ENCODE data around the gene HTR3C.
"Not testable (repeated sequence)": the region's sequence is repeated elsewhere in the genome, so short reads cannot be mapped to it uniquely, and the experiment has no call there.

Gene HTR3C

DNA sequence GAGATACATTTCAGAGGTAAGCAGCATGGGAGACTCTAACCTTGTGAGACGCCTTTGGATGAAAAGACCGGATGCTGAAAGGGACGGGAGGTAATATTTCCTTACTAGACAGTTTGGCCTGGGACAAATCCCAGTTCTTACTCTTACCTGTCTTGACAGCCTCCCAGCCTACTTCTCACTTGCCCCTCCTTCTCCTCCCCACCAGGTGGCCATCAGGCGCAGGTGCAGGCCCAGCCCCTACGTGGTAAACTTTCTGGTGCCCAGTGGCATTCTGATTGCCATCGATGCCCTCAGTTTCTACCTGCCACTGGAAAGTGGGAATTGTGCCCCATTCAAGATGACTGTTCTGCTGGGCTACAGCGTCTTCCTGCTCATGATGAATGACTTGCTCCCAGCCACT, 15.0 kb upstream of the HTR3C start:
- Histone ChIP-seq H3K9me3 (ENCODE audit: insufficient read depth, low read length) (no peaks in the 10 kb centered on the region), H3K4me1 (ENCODE audit: insufficient read depth, insufficient read length) (no peaks in the 10 kb centered on the region), H3K27me3 (ENCODE audit: insufficient read depth, insufficient read length) (no peaks in the 10 kb centered on the region), H3K36me3 (ENCODE audit: insufficient read depth, insufficient read length, low read length) (no peaks in the 10 kb centered on the region), H3K9ac (ENCODE audit: insufficient read length, low read depth) (no peak overlapping the region), H3K4me3 (ENCODE audit: insufficient read length, low read depth) (no peak overlapping the region)
- TF ChIP-seq SUZ12 (IDR thresholded peaks at IDR 0.05; ENCODE audit: extremely low read depth, insufficient read depth, insufficient read length): no peak
- no peak for TF ChIP-seq ZNF274 (IDR thresholded peaks at IDR 0.05; ENCODE audit: low read depth, low read length)
- TF ChIP-seq YY1 (IDR thresholded peaks at IDR 0.05; ENCODE audit: insufficient read depth, insufficient read length): no peak
- DNase-seq (ENCODE audit: low read depth, low spot score): no peak

DNA sequence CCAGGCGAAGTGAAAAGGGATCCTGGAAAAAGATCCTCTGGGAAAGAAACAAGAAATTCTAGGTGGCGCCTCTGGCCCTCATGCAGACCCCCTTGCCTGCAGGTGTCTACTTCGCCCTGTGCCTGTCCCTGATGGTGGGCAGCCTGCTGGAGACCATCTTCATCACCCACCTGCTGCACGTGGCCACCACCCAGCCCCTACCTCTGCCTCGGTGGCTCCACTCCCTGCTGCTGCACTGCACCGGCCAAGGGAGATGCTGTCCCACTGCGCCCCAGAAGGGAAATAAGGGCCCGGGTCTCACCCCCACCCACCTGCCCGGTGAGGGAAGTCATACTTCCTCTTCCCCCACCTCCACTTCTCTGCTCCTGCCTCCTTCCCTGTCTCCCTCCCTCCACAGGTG, 14.5 kb upstream of the HTR3C start:
- H3K9ac ChIP-seq (ENCODE audit: insufficient read length, low read depth): not testable (repeated sequence)

DNA sequence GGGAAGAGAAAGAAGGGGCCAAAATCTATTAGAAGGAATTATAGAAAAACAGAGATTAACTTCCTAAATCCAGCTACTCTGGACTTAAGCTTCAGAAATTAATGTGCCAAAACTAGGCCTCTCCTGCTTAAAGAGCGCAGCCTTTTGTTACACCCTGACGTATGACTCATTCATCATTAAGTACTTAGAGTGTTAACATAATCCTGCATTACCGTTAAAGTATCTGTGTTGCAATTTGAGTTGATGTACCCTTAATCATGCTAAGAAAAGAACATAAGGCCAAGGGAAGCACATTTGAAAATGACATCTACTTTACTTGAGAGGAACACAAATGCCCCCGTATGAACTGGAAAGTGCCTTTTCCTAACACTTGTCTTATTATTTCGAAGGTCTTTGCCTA, 13.4 kb upstream of the HTR3C start:
- no peaks in the 10 kb centered on the region for H3K9me3 ChIP-seq (ENCODE audit: insufficient read depth, low read length)
- H3K4me1 ChIP-seq (ENCODE audit: insufficient read depth, insufficient read length): no peaks in the 10 kb centered on the region
- DNase-seq (ENCODE audit: low read depth, low spot score): no peak
- no peaks in the 10 kb centered on the region for H3K36me3 ChIP-seq (ENCODE audit: insufficient read depth, insufficient read length, low read length)
- no peak overlapping the region for H3K9ac ChIP-seq (ENCODE audit: insufficient read length, low read depth)
- no peaks in the 10 kb centered on the region for H3K27me3 ChIP-seq (ENCODE audit: insufficient read depth, insufficient read length)
- no peak overlapping the region for H3K4me3 ChIP-seq (ENCODE audit: insufficient read length, low read depth)
- TF ChIP-seq ZNF274 (IDR thresholded peaks at IDR 0.05; ENCODE audit: low read depth, low read length): no peak
- no peak for TF ChIP-seq SUZ12 (IDR thresholded peaks at IDR 0.05; ENCODE audit: extremely low read depth, insufficient read depth, insufficient read length)
- TF ChIP-seq YY1 (IDR thresholded peaks at IDR 0.05; ENCODE audit: insufficient read depth, insufficient read length): no peak

More for the DNA sequence above, 14.5 kb upstream of the HTR3C start:
- not testable (repeated sequence) for H3K4me1 ChIP-seq (ENCODE audit: insufficient read depth, insufficient read length); H3K9me3 ChIP-seq (ENCODE audit: insufficient read depth, low read length); H3K27me3 ChIP-seq (ENCODE audit: insufficient read depth, insufficient read length); H3K36me3 ChIP-seq (ENCODE audit: insufficient read depth, insufficient read length, low read length); DNase-seq (ENCODE audit: low read depth, low spot score); H3K4me3 ChIP-seq (ENCODE audit: insufficient read length, low read depth)

DNA sequence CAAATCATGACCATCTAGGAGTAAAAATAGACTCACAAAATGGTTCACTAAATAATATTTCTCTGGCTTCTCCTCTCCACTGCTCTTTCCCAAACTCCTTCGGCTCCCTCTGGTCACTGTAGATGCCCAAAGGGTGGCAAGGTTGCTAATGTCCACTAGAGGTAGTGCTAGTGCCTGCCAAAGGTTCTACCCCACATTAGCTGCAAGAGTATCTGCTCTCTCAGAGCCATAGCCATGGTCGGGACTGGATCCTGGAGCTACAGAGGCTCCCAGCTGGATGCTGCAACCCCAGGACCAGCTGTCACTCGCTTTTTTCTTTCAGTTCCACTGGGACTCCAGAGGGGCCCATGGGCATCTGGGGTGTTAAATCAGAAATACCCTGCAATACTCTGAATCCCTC, 12.8 kb upstream of the HTR3C start:
- Histone ChIP-seq H3K4me1 (ENCODE audit: insufficient read depth, insufficient read length) (no peaks in the 10 kb centered on the region), H3K9me3 (ENCODE audit: insufficient read depth, low read length) (no peaks in the 10 kb centered on the region), H3K9ac (ENCODE audit: insufficient read length, low read depth) (no peak overlapping the region), H3K4me3 (ENCODE audit: insufficient read length, low read depth) (no peak overlapping the region), H3K36me3 (ENCODE audit: insufficient read depth, insufficient read length, low read length) (no peaks in the 10 kb centered on the region), H3K27me3 (ENCODE audit: insufficient read depth, insufficient read length) (no peaks in the 10 kb centered on the region)
- TF ChIP-seq ZNF274 (IDR thresholded peaks at IDR 0.05; ENCODE audit: low read depth, low read length) (no peak), SUZ12 (IDR thresholded peaks at IDR 0.05; ENCODE audit: extremely low read depth, insufficient read depth, insufficient read length) (no peak), YY1 (IDR thresholded peaks at IDR 0.05; ENCODE audit: insufficient read depth, insufficient read length) (no peak)
- no peak for DNase-seq (ENCODE audit: low read depth, low spot score)

DNA sequence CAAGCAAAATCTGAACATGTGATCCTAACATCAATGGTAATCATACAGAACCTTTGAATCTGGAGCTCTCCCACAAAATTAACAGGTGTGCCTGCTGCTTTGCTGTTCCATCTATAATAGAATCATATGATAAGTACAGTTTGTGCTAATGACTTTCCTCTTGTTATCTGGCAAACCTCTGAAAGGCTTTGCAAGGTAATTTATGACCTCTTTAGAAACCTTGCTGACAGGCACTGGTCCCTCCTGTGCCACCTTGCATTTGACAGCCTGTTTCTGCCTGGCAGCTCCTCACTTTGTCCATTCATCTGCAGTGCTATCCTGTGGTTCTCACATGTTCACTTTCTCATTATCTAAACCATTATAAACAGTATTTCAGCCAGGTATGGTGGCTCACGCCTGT, 10.2 kb upstream of the HTR3C start:
- DNase-seq (ENCODE audit: low read depth, low spot score): no peak

DNA sequence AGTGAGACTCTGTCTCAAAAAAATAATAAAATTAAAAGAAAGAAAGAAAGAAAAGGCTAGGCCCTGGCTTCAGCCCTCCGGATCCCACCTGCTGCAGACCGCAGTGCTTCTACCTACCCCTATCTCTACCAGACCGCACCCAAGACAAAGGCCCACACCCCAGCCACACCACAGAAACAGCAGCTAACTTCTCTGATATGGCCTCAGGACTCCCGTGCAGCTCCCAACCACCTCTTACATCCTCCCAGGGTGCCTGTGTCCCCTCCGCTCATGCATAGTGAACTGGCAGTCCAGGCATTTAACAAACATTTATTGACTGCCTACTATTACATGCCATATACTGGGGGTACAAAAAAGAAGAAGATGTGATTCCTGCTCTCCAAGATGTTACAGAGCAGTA, 6.9 kb upstream of the HTR3C start:
- no peak for DNase-seq (ENCODE audit: low read depth, low spot score)
- Histone ChIP-seq H3K9me3 (ENCODE audit: insufficient read depth, low read length) (no peaks in the 10 kb centered on the region), H3K4me1 (ENCODE audit: insufficient read depth, insufficient read length) (no peaks in the 10 kb centered on the region), H3K9ac (ENCODE audit: insufficient read length, low read depth) (no peak overlapping the region), H3K36me3 (ENCODE audit: insufficient read depth, insufficient read length, low read length) (no peaks in the 10 kb centered on the region), H3K4me3 (ENCODE audit: insufficient read length, low read depth) (no peak overlapping the region), H3K27me3 (ENCODE audit: insufficient read depth, insufficient read length) (no peaks in the 10 kb centered on the region)
- TF ChIP-seq ZNF274 (IDR thresholded peaks at IDR 0.05; ENCODE audit: low read depth, low read length) (no peak), YY1 (IDR thresholded peaks at IDR 0.05; ENCODE audit: insufficient read depth, insufficient read length) (no peak), SUZ12 (IDR thresholded peaks at IDR 0.05; ENCODE audit: extremely low read depth, insufficient read depth, insufficient read length) (no peak)

More for the DNA sequence above, 10.2 kb upstream of the HTR3C start:
- Histone ChIP-seq H3K9ac (ENCODE audit: insufficient read length, low read depth) (no peak overlapping the region), H3K9me3 (ENCODE audit: insufficient read depth, low read length) (no peaks in the 10 kb centered on the region), H3K36me3 (ENCODE audit: insufficient read depth, insufficient read length, low read length) (no peaks in the 10 kb centered on the region), H3K4me3 (ENCODE audit: insufficient read length, low read depth) (no peak overlapping the region), H3K27me3 (ENCODE audit: insufficient read depth, insufficient read length) (no peaks in the 10 kb centered on the region), H3K4me1 (ENCODE audit: insufficient read depth, insufficient read length) (no peaks in the 10 kb centered on the region)
- no peak for TF ChIP-seq ZNF274 (IDR thresholded peaks at IDR 0.05; ENCODE audit: low read depth, low read length)
- TF ChIP-seq YY1 (IDR thresholded peaks at IDR 0.05; ENCODE audit: insufficient read depth, insufficient read length): no peak
- no peak for TF ChIP-seq SUZ12 (IDR thresholded peaks at IDR 0.05; ENCODE audit: extremely low read depth, insufficient read depth, insufficient read length)

DNA sequence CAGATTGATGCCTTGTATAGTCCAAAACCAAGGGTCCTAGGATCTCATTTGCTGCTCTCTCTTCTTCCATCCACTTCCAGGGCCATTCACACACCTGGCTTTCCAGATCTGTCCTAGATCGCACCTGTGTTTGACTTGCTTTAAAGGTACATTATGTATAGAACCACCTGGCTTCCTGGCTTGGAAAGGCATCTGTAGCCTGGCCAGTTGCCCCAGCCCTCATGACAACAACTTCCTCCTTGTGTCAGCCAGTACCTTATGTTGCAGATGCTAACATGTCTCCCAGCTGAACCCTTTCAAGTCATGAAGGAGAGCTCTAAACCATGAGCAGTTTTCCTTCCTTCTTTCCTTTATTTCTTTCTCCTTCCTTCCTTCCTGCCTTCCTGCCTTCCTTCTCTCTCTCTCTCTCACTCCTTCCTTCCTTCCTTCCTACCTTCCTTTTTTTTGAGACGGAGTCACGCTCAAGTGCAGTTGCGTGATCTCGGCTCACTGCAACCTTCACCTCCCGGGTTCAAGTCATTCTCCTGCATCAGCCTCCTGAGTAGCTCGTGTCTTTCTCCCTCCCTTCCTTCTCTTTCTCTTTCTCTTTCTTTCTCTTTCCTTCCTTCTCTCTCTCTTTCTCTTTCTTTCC, 2.5 kb upstream of the HTR3C start:
- no peak overlapping the region for H3K4me3 ChIP-seq (ENCODE audit: insufficient read length, low read depth)
- H3K36me3 ChIP-seq (ENCODE audit: insufficient read depth, insufficient read length, low read length): no peaks in the 10 kb centered on the region
- no peaks in the 10 kb centered on the region for H3K9me3 ChIP-seq (ENCODE audit: insufficient read depth, low read length)
- no peaks in the 10 kb centered on the region for H3K27me3 ChIP-seq (ENCODE audit: insufficient read depth, insufficient read length)
- H3K9ac ChIP-seq (ENCODE audit: insufficient read length, low read depth): no peak overlapping the region
- no peak for DNase-seq (ENCODE audit: low read depth, low spot score)
- TF ChIP-seq SUZ12 (IDR thresholded peaks at IDR 0.05; ENCODE audit: extremely low read depth, insufficient read depth, insufficient read length): no peak
- no peak for TF ChIP-seq ZNF274 (IDR thresholded peaks at IDR 0.05; ENCODE audit: low read depth, low read length)
- no peak for TF ChIP-seq YY1 (IDR thresholded peaks at IDR 0.05; ENCODE audit: insufficient read depth, insufficient read length)
- no peaks in the 10 kb centered on the region for H3K4me1 ChIP-seq (ENCODE audit: insufficient read depth, insufficient read length)

Measured in NT2/D1 (cell line).